Duodenal mucosa (tissue), 2 donors: ENCODE results near the gene HPSE2.

Source experiments
- H3K27ac ChIP-seq: one replicate; pipeline ENCODE4 v1.7.0; 2013; ENCODE audit warnings: low read depth, low read length
- H3K27me3 ChIP-seq, 2 donors: one replicate each; pipeline ENCODE4 v1.7.0; 2013; ENCODE audit warnings: low read length in 2 of 2, control low read depth in 1 of 2; ENCODE audit not compliant: insufficient read depth in 2 of 2, control insufficient read depth in 1 of 2
- H3K36me3 ChIP-seq, 2 donors: one replicate each; pipeline ENCODE4 v1.7.0; 2013; ENCODE audit warnings: low read length in 2 of 2, control low read depth in 1 of 2; ENCODE audit not compliant: insufficient read depth in 2 of 2, control insufficient read depth in 1 of 2
- H3K4me1 ChIP-seq, 2 donors: one replicate each; pipeline ENCODE4 v1.7.0; 2013; ENCODE audit warnings: low read length in 2 of 2, control low read depth in 1 of 2; ENCODE audit not compliant: insufficient read depth in 2 of 2, control insufficient read depth in 1 of 2
- H3K4me3 ChIP-seq, 2 donors: one replicate each; pipeline ENCODE4 v1.7.0; 2013; ENCODE audit warnings: low read length in 2 of 2, low read depth in 1 of 2
- H3K9ac ChIP-seq, 2 donors: one replicate each; pipeline ENCODE4 v1.7.0; 2013; ENCODE audit warnings: low read length in 2 of 2, low read depth in 1 of 2
- H3K9me3 ChIP-seq, 2 donors: one replicate each; pipeline ENCODE4 v1.7.0; 2013; ENCODE audit warnings: low read length in 2 of 2, control low read depth in 1 of 2; ENCODE audit not compliant: control insufficient read depth in 1 of 2

Gene HPSE2

DNA sequence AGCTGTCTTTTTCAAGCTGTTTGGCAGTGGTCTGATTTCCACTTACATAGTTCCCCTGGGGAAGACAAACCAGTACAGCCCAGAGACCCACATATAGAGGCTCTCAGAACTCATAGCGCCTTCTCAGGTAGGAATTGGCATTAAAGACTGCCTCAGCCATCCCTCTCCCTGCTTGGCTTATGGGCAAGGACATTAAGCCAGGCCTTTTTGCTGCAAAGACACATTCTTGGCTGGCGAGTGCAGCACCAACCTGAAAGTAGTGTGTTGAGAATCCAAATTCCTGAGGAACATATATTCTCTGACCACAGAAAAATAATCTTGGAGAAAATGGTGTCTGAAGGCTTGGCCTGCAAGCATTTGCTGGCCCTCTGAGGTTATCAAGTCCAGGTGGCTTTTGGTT lies 749.7 kb downstream of the HPSE2 start:
- Histone ChIP-seq H3K9ac (no peak overlapping the region), H3K4me3 (no peak overlapping the region), H3K27me3 (no peaks in the 10 kb centered on the region), H3K36me3 (no peaks in the 10 kb centered on the region), H3K9me3 (no peaks in the 10 kb centered on the region), H3K27ac (no peak overlapping the region), H3K4me1 (no peaks in the 10 kb centered on the region)

DNA sequence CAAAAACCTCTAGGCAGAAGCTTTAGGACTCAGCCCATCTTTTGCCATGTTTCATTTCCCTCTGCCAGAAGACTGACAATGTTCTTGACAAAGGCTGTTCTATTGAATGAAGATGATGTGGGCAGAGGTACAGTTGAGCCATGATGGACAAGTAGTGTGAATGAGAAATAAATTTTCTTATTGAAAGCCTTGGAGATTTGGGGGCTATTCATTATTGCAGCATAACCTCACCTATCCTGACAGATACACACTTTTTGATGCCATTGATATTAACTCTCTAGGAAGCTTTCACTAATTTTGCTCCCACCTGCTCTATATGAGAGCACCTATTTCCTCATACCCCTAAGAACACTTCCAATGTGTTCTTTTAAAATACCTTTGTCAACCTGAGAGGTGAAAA lies 752.0 kb downstream of the HPSE2 start:
- H3K27ac ChIP-seq: no peak overlapping the region
- H3K9me3 ChIP-seq: no peaks in the 10 kb centered on the region
- H3K4me3 ChIP-seq: no peak overlapping the region
- no peaks in the 10 kb centered on the region for H3K4me1 ChIP-seq
- H3K9ac ChIP-seq: no peak overlapping the region
- no peaks in the 10 kb centered on the region for H3K36me3 ChIP-seq
- no peaks in the 10 kb centered on the region for H3K27me3 ChIP-seq

DNA sequence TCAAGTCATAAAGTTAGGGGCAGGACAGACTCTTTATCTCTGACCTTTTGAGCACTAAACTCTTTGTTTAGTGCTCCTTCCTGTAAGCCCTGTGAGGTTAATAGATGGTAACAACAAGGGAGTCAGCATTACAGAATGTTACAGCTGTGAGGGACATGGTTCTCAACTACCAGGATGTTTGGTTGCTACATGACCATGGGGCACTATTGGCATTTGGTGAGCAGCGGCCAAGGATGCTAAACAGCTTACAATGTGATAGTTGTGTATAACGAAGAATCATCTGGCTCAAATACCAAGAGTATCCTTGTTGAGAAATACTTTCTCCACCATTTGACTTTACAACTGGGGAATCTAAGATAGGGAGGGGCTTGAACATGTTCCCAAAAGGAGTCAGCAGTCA lies 753.6 kb downstream of the HPSE2 start:
- Histone ChIP-seq H3K9ac (no peak overlapping the region), H3K4me1 (no peaks in the 10 kb centered on the region), H3K27me3 (no peaks in the 10 kb centered on the region), H3K4me3 (no peak overlapping the region), H3K36me3 (no peaks in the 10 kb centered on the region), H3K27ac (no peak overlapping the region), H3K9me3 (no peaks in the 10 kb centered on the region)

DNA sequence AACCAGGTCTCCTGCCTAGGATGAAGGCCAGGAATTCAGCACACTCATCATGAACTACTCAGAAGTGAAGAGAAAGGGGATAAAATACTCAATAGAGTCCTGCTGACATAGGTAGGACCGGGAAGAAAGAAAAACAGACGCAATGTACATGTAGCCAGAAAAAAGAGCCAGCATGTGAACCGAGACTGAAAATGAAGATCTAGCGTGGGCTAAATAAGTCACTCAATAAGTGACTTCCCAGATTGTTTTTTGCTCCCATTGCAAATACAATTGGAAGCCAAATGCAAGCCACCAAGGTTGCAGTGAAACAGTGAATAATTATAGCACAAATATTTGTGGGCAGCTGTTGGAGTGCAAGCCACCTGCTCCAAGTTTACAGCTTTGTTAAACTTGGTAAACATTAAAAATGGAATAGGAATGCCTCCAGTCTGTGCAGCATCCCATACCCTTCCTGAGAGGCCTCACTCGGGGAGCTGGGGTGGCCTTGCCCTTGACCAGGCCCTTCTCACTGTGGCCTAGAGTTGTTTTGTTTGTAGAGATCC lies 754.2 kb downstream of the HPSE2 start:
- Histone ChIP-seq H3K4me1 (no peaks in the 10 kb centered on the region), H3K9me3 (no peaks in the 10 kb centered on the region), H3K27ac (no peak overlapping the region), H3K27me3 (no peaks in the 10 kb centered on the region), H3K36me3 (no peaks in the 10 kb centered on the region), H3K4me3 (no peak overlapping the region), H3K9ac (no peak overlapping the region)

- Histone ChIP-seq H3K9ac (no peak overlapping the region), H3K4me3 (no peak overlapping the region), H3K27ac (no peak overlapping the region), H3K36me3 (no peaks in the 10 kb centered on the region), H3K27me3 (no peaks in the 10 kb centered on the region), H3K9me3 (no peaks in the 10 kb centered on the region), H3K4me1 (no peaks in the 10 kb centered on the region)
Measured at GRCh38 chr10:98478430-98479222, 757.0 kb downstream of the HPSE2 start.

DNA sequence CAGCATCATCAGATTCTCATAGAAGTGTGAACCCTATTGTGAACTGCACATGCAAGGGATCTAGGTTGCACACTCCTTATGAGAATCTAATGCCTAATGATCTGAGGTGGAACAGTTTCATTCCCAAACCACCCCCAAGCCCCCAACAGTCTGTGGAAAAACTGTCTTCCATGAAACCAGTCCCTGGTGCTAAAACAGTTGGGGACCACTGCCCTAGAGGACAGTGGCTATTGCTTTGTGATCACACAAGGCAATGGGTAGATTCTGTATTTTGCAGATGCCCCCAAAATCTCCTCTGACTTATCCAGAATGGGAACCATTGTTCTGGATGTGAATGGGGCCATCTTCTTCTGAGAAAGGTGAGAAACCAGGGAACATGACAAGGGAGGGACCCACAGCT lies 757.8 kb downstream of the HPSE2 start:
- Histone ChIP-seq H3K9ac (no peak overlapping the region), H3K9me3 (no peaks in the 10 kb centered on the region), H3K27me3 (no peaks in the 10 kb centered on the region), H3K36me3 (no peaks in the 10 kb centered on the region), H3K4me1 (no peaks in the 10 kb centered on the region), H3K27ac (no peak overlapping the region), H3K4me3 (no peak overlapping the region)

GRCh38 chr10:98474628-98475027 lies 761.0 kb downstream of the HPSE2 start:
- Histone ChIP-seq H3K4me1 (no peaks in the 10 kb centered on the region), H3K4me3 (no peak overlapping the region), H3K9ac (no peak overlapping the region), H3K9me3 (no peaks in the 10 kb centered on the region), H3K36me3 (no peaks in the 10 kb centered on the region), H3K27ac (no peak overlapping the region), H3K27me3 (peaks cover 0 to 4% of the 10 kb centered on the region in 2 donors)

DNA sequence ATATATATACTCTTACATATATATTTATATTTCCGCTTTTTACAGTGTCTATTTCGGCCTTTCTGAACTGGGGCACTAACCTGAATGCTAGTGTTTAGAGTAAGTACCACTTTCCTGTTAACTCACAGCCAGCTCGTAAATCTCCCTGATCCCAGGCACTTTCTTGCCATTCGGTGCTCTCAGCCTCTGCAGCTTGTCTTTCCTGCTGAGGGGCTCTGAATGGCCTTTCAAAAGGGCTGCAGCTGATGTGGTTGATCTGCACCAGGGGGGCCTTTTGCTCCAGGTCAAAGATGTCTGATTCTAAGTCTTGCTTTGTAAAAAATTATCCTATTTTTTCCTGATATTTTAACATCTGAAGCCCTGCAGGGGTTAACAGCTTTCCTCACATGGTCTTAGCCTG lies 763.5 kb downstream of the HPSE2 start:
- H3K4me3 ChIP-seq: no peak overlapping the region
- peaks cover 0 to 4% of the 10 kb centered on the region in 2 donors for H3K27me3 ChIP-seq
- H3K36me3 ChIP-seq: no peaks in the 10 kb centered on the region
- no peak overlapping the region for H3K9ac ChIP-seq
- H3K27ac ChIP-seq: no peak overlapping the region
- peaks cover 0 to 4% of the 10 kb centered on the region in 2 donors for H3K4me1 ChIP-seq
- H3K9me3 ChIP-seq: no peaks in the 10 kb centered on the region

DNA sequence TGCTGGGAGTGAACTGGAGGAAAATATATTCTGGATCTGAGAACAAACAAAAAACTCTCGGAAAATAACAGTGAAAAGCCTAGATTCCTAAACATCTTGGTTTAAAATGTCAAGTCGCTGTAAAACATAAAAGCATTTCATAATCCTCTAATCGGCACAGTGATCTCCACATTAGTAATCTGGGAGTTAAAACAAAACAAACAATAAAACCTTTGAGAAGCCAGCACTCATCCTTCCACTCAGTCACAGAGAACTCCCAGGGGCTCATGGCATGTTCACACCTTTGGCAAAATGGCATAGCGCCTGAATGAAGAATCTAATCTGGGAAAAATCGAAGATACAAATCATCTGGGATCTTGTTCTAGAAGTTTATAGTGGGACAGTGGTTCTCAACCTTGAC lies 764.8 kb downstream of the HPSE2 start:
- Histone ChIP-seq H3K4me3 (no peak overlapping the region), H3K27ac (no peak overlapping the region), H3K27me3 (peaks cover 0 to 4% of the 10 kb centered on the region in 2 donors), H3K4me1 (peaks cover 0 to 4% of the 10 kb centered on the region in 2 donors), H3K36me3 (no peaks in the 10 kb centered on the region), H3K9ac (no peak overlapping the region), H3K9me3 (no peaks in the 10 kb centered on the region)

DNA sequence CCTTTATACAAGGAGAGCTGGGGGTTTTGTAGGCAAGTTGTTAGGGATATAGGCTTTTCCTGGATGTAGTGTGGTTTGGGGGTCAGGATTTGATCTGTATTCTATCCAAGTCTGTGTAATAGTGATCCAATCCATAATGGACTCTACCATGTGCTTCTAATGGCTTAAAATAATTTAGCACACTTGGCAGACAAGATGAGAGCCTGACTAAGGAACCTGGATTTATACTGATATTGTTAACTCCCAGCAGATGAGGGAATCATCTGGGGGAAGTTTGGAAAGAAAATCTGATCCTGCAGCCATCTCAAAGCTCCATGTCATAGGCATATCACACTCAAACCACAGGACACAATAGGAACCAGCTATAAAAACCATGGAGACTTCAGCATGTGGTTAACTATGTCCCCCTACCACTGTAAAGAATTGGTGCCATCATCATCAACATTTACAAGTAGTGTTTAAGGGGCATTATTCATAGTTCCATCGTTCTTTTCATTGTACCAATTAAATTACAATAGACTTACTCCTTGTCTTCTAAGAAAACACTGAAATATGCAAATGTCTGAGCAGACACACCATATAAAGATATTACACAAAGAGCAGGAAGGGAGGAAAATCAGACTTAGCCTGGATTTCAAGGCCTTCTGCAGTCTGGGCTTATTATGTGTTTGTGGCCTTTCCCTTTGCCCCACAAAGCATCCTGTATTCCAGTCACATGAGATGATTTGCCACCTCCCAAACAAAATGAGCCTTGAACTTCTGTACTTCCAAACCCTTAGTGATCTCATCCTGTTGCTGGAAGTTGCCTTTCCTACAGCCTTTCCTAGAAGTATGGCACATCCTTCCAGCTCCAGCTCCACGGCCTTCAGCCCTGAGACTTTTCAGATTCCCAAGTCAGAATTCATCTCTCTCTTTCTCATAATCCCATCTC lies 766.4 kb downstream of the HPSE2 start:
- no peak overlapping the region for H3K27ac ChIP-seq
- H3K4me1 ChIP-seq: peaks cover 0 to 4% of the 10 kb centered on the region in 2 donors
- no peak overlapping the region for H3K9ac ChIP-seq
- no peaks in the 10 kb centered on the region for H3K9me3 ChIP-seq
- peaks cover 0 to 4% of the 10 kb centered on the region in 2 donors for H3K27me3 ChIP-seq
- H3K4me3 ChIP-seq: no peak overlapping the region
- no peaks in the 10 kb centered on the region for H3K36me3 ChIP-seq
